Activated gamma-delta T cell treated with anti-CD3 and anti-CD28 coated beads, Interleukin-2, amount 50 U/mL, for 16 hours (primary cell): ENCODE measurements around the gene PTDSS2.
"Not testable (repeated sequence)": the region's sequence is repeated elsewhere in the genome, so short reads cannot be mapped to it uniquely, and the experiment has no call there.

ENCODE experiments used
- DNase-seq: peaks from one replicate; pipeline ENCODE4 v3.0.0-alpha.2; 2020; ENCODE audit warnings: low read depth

Gene PTDSS2

DNA sequence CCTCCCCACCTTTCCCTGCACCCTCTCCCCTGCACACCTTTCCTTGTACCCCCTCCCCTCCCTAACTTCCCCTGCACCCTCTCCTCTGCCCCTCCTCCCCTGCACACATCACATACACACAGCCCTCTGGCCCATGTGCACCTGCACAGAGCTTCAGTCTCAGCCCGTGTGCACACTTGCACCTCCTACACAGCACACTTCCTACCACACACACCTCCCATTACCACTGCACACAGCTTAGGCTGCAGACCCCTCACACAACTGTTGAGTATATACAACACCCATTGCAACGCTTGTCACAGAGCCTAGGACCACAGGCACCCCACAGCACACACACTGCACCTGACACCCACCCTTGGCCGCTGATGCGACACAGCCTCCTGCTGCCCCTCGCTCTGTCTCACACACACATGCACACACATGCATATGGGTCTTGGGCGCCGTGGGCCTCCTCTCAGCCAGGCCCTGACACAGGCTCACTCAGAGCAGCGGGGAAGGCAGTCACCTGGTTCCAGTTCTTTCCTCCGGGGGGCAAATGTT lies 35.7 kb upstream of the PTDSS2 start:
- no peak for DNase-seq

DNA sequence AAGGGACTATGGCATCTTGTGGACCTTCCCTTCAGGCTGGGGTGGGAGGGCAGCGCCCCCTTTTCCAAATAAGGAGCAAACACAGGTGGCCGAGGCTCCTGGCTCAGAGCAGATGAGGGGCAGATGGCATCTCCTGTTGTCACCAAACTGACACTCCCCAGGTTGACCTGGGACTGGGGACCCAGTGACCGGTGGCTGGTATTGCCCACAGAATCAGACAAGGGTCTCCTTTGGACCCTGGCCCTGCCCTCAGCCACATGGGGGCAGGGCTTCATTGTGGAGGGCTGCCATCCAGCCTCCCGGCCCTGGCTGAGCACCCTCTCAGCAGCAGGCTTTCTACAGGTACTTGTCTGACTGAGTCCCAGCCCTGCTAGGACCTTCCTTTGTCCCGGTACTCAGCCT lies 34.4 kb upstream of the PTDSS2 start:
- DNase-seq = no peak

- DNase-seq = no peak
Measured at GRCh38 chr11:416051-416756, 33.9 kb upstream of the PTDSS2 start.

DNA sequence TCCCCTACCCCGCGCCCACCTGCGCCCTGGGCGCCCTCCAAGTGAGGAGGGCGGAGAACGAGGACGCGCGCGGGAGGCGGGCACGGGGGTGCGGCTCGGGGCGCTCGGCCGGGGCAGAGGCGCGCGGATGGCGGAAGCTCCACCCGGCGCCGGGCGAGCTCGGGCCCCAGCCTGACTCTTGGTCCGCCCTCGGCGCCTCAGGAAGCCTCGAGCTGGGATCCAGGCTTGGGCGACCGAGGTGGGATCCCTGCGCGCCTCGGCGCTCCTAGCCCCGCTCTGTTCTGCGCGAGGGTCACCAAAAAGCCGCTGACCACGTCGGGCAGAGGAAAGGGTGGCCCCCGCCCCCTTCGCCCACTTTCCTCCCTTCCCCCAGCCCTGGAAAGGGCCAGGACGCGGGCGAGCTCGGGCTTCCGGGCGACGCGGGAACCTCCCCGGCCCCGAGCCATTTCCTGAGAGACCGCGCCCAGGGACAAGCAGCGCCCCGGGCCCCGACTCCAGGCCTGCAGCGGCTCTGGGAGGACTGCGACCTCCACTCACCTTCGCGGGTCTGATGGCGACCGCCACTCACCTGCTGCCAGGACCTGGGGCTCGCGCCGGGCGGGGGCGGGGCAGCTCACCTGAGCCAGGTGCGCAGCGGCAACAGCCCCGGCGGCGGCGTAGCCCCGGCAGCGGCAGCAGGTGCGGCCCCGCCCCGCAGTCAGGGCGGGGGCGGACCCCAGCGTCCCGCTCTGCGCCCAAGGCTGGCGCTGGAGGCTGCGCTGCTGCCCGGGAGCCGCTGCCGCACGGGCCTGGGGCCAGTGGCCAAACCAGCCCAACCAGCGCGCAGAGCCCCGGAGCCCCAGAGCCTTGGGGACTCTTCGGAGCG lies 33.1 kb upstream of the PTDSS2 start:
- no peak for DNase-seq

DNA sequence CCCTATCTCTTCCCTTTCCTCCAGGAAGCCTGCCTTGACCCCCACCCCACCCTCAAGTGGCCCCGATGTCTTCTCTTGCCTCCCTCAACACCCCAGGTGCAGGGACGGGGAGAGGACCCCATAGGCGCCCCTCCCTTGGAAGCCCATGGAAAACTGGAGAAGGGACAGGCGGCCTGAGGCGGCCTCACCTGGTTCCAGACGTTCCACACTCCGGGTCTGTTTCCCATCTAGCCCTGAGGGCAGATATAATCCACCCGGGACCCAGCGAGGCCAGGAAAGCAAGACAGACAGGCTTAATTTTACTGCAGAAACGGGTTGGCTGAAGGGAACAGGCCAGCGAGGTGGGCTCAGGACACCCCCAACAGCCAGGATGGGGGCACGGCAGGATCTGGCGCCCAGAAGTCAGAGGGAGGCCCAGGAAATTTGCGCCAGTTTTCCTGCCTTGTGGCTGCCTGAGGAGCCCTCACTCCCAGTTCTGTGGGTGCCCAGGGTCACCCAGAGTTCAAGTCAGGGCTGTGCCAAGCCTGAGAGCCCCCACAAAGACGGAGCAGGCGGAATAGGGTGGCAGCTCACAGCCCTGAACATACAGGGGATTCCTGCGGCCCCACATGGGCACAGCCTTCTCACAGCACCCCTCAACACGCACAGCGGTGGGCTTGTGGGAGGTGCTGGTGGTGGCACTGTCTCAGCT lies 32.3 kb upstream of the PTDSS2 start:
- DNase-seq = no peak

- DNase-seq = no peak
Measured at GRCh38 chr11:418343-419247, 31.5 kb upstream of the PTDSS2 start.

GRCh38 chr11:419248-420005 lies 30.7 kb upstream of the PTDSS2 start:
- DNase-seq = no peak

DNA sequence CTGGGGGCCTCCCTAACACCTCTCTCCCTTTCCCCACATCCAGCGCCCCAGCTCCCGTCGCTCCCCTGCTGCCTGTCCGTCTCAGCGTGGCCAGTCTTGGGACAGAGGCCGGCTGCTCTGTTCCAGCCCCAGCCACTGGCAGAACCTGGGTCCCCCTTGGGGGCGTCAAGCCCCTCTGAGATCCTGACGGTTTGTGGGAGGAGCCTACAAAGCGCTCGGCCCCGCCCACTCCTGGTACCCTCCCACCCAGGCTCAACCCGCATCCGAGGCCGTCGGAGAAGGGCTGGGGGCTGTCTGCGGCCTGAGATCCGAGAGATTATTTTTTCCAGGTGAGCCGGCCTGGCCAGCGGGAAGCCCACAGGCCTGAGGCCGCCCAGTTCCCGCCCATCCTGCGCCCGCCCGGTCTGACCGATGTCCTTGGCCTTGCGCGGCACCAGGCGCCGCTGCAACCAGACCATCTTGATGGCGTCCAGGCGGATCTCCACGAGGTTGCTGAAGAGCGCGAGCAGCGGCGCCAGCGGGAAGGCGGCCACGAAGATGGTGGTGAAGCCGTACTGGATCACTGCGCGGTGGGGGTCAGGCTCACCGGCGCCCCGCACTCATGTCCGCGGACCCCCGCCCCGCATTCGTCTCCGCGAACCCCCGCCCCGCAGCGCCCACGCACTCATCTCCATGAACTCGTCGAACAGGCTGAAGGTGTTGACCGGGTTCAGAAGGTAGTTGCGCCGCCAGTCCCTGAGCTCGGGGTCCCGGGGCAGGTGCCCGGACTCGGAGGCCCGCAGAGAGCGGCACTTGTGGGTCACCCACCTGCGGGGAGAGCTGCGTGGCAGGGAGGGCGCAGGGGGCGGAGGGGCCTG lies 29.8 kb upstream of the PTDSS2 start:
- no peak for DNase-seq

GRCh38 chr11:420911-421321 lies 29.2 kb upstream of the PTDSS2 start:
- DNase-seq = no peak

DNA sequence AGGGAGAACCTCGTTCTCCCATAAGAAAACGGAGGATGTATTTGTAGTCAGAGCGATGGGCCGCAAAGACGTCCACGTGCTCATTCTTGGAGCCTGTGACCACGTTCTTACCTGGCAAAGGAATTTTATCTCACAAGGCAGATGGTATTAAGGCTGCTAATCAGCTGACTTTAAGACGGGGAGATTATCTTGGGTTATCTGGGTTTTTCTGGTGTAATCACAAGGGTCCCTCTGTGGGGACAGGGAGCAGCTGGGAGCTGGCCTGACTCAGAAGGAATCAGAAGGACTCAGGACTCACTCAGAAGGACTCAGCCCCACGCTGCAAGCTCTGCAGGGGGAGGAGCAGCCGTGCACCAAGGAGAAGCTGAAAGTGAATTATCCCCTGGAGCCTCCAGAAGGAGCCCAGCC lies 27.8 kb upstream of the PTDSS2 start:
- DNase-seq = no peak

GRCh38 chr11:424232-424631 lies 25.8 kb upstream of the PTDSS2 start:
- DNase-seq = no peak

- not testable (repeated sequence) for DNase-seq
Measured at GRCh38 chr11:424766-425165, 25.3 kb upstream of the PTDSS2 start.

DNA sequence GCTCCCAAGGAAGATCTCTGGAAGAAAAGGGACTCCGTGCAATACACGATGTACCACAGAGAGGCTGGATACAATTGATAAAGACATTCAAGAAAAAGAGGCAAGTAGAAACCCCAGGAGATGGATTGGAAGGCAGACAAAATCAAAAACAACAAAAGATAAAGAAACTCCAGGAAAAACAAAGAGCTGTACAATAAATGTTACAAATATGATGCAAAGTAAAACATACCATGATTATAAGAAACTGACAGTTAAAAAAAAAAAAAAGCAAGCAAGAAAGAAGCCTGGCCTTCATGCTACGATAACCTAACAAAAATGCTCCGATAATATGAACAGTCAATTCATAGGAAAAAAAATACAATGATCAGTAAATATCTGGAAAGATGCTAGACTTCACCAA lies 24.8 kb upstream of the PTDSS2 start:
- no peak for DNase-seq

GRCh38 chr11:426851-427250 lies 23.2 kb upstream of the PTDSS2 start:
- DNase-seq = no peak

DNA sequence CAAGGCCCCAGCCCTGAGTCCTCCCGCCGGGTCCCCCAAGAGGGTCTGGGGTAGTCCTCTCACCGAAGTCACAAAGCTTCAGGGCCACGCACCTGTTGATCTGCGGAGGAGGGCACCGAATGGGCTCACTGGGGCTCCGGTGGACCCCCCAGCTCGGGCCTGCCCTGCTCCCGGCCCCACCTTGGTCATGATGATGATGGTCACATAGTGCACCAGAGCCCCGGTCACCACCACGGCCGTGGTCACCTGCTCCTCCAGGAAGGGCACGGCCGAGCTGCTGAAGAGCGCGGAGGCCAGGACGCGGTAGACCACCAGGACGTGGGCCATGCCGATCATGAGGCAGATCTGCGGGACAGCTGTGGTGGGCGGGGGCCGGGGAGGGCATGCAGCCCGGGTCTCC lies 21.8 kb upstream of the PTDSS2 start:
- no peak for DNase-seq

GRCh38 chr11:429391-429790 lies 20.7 kb upstream of the PTDSS2 start:
- no peak for DNase-seq

DNA sequence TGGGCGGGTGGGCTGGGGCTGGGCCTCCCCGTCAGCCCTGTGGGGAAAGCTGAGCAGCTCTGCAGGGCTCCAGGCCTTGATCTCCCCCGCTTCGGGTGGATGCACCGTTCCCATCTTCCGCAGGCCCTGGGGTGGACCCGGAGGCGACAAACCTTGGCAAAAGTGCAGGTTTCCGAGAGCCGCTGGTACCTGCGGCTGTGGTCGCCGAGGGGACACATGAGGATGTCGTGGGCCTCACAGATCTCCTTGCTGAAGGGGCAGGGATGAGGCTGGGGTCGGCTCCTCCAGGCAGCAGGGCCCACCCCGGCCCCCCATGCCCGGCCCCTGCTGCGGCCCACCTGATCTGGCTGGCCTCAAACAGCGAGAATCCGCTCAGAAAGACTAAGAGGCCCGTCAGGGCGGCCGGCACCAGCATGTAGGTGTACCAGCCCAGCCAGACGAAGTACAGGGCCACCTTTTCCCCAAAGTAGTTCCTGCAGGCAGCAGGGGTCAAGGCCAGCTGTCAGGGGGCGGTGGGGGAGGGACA lies 20.1 kb upstream of the PTDSS2 start:
- DNase-seq = no peak

GRCh38 chr11:431921-432320 lies 18.2 kb upstream of the PTDSS2 start:
- DNase-seq = no peak

GRCh38 chr11:432501-433100 lies 17.5 kb upstream of the PTDSS2 start:
- DNase-seq = no peak
